Subcutaneous adipose tissue (tissue), 4 donors: ENCODE measurements around the gene OTOF. TPM values are rescaled to one million over a fixed set of nuclear protein-coding genes. Genes with fewer than 3 reads are reported as not detected.

Source experiments
- CTCF ChIP-seq: fragments of 450-650 bp; IDR thresholded peaks from one replicate; pipeline ENCODE4 v1.5.1; 2016; ENCODE audit warnings: low read depth, mild to moderate bottlenecking, control low read depth, antibody characterized with exemption, moderate library complexity
- total RNA-seq, 4 donors: library from RNA; depleted of rRNA; stranded (reverse); fragments of >200 nt; gene quantifications; one replicate each; pipeline ENCODE4 v1.1.0, GENCODE V29; 2016

OTOF gene
- total RNA-seq, 4 donors from 2014 or later = 0.16 to 0.44 (median 0.17) TPM; not detected in 1

- no peak for TF ChIP-seq CTCF
These were observed 43.4 kb upstream of the OTOF start for GRCh38 chr2:26521054-26521912.

GRCh38 chr2:26520148-26520449 lies 42.2 kb upstream of the OTOF start:
- no peak for TF ChIP-seq CTCF

- TF ChIP-seq CTCF = no peak
These were observed 41.6 kb upstream of the OTOF start for GRCh38 chr2:26519396-26520147.

- no peak for TF ChIP-seq CTCF
These were observed 38.9 kb upstream of the OTOF start for GRCh38 chr2:26516781-26517180.

GRCh38 chr2:26516246-26516645 lies 38.3 kb upstream of the OTOF start:
- no peak for TF ChIP-seq CTCF

GRCh38 chr2:26515771-26516170 lies 37.8 kb upstream of the OTOF start:
- no peak for TF ChIP-seq CTCF

GRCh38 chr2:26514045-26514444 lies 36.1 kb upstream of the OTOF start:
- TF ChIP-seq CTCF = no peak
